Fibroblast of skin of left quadriceps (primary cell): ENCODE data around the gene MAD1L1.

Experiments used
- DNase-seq, 2 experiments: peaks; one replicate each; pipeline ENCODE4 v3.0.0-alpha.2; 2013; ENCODE audit warnings: low read depth in 2 of 2

The MAD1L1 gene

DNA sequence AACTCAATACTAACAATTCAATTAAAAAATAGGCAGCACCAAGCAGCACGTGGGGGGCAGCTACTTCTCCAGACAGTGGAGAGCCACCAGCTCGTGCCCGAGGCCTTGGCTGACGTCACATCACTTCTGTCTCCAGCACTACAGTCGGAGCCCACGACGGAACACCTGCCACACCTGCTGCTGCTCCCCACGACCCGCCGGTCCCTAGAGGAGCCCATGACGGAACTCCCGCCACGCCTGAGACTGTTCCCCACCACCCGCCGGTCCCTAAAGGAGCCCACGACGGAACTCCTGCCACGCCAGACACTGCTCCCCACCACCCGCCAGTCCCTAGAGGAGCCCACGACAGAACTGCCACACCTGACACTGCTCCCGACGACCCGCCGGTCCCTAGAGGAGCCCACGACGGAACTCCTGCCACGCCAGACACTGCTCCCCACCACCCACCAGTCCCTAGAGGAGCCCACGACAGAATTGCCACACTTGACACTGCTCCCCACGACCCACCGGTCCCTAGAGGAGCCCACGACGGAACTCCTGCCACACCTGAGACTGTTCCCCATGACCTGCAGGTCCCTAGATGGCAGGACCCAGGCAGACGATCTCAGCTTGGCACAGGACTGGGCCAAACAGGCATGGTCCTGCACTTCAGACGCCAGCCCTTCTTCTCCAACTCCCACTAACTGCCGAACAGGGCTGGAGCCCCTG lies 304.7 kb downstream of the MAD1L1 start:
- DNase-seq: no peak

DNA sequence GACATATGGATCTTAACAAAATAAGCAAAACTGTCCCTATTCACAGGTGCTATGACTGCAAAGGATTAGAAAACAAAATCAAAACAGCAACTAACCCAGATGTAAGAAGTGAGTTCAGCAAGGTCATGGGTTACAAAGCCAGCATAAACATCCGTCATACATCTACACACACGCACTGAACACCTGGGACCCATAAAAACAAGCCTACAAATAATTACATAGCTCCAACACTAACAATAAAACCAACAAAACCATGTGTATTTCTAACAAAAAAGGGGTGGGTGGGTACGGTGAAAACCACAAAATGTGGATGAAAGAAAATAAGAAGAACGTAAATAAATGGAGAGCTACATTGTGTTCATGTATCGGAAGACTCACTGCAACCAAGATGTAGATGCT lies 305.8 kb downstream of the MAD1L1 start:
- no peak for DNase-seq

DNA sequence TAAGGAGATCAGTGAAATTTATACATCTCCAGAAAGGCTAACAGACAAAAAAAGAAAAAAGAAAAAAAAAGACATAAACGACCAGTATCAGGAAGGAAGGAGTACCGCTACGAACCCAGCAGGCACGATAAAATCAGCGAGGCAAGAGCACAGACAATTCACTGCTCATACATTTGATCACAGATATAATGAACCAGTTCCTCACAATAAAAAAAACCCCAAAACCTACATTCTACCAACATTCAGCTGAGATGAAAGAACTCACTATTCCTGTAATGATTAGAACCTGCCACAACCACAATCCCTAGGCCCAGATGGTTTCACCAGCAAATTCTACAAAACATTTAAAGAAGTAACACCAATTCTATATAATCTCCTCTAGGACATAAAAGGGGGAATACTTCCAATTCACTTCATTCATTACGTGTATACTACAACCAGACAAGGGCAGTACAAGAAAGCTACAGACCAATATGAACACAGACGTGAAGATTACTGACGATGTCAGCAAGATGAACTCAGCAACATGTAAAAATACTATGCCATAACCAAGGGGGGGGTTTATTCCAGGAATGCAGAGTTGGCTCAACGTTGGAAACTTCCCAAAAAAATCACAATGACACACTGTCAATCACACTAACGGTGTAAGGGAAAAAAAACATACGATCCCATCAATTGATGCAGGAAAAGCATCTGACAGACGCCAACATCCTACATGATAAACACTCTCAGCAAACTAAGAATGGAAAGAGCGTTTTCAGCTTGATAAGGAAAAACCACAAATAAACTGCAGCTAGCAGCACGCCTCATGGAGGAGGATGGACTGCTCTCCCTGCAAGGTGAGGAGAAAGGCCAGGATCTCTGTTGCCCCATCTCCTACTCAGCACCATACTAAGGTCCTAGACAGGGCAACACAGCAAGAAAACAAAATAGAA lies 306.5 kb downstream of the MAD1L1 start:
- DNase-seq: no peak

DNA sequence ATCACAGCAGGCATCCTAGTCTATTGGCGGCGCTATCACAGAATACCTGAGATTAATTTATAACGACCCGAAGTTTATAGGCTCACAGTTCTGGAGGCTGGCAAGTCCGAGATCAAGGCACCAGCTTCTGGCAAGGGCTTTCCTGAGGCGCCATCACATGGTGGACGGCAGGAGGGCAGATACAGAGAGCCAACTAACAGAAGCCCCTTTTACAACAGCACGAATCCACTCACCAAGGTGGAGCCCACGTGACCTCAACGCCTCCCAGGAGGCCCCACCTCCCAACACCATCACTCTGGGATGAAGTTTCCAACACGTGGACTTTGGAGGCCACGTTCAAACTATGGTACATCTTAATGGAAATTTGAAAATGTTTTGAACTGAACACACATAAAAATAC lies 307.4 kb downstream of the MAD1L1 start:
- no peak for DNase-seq

DNA sequence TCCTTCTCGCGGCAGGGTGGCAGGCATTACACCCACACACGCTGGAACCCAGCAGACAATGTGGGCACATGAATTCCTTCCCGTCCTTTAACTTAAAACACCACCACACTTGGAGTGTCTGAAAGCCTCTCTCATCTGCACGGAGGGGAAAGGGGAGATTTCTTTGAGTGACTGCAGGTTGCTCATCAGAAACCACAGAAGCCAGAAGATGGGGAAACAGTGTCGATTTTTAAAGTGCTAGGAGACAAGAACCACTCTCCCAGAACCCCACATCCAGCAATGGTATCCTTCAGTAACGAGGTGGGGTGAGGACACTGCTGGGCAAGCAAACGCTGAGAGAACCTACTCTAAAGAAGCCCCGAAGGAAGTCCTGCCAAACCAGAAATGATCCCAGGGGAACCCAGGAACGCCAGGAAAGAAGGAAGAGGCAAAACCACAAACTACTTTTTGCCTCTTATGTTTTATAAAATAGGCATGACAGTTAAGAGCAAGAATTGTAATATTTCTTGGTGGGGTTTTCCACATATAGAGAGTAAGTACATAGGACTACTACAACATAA lies 308.4 kb downstream of the MAD1L1 start:
- DNase-seq: peak; percentile 86 to 88

DNA sequence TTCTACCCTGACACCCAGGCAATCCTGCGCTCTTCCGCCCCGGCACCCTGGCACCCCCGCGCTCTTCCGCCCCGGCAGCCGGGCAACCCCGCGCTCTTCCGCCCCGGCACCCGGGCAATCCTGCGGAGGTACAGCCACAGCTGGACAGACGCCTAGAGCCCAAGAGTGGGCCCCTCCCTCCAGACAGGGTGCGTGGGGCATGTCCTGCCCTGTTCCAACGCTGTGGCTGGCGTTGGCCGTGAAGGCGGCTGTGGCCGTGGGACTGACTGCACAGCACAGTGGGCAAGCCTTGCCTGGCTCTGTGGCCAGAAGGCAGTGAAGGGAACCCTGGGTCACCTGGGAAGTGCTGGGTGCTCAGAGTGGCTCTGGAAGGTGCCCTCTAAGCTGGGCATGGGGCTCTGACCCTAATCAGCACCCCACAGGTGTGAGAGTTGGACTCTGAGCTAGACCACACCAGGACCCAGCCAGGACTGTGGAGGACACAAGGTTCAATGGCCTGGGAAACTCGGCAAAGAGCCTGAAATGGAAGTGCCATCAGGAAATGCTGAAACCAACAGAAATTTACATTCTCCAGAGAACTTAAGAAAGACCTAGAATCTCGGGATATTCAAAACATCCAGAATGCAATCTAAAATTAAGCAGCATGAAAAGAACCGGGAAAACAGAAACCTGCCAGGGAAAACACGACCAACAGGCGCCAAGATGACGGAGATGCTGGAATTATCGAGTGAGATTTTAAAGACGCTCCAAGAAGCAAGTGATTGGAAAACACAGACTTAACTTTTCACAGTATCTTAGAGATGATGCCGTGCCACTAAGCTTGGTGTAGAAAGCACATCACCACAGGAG lies 309.1 kb downstream of the MAD1L1 start:
- DNase-seq: no peak

DNA sequence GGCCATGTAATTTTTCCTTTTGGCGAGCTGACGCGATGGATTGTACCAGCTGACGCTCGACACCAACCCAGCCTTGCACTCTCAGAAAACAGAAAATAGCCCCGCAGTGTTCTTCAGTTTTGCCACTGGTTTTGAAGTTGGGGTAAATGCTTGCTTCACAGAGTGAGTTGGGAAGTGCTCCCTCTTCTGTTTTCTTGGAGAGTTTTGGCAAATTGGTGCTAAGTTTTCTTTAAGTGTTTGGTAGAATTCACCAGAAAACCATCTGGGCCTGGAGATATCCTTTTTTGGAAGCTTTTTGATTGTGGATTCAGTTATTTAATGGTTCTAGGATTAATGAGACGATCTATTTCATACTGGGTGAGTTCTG lies 309.9 kb downstream of the MAD1L1 start:
- DNase-seq: no peak

DNA sequence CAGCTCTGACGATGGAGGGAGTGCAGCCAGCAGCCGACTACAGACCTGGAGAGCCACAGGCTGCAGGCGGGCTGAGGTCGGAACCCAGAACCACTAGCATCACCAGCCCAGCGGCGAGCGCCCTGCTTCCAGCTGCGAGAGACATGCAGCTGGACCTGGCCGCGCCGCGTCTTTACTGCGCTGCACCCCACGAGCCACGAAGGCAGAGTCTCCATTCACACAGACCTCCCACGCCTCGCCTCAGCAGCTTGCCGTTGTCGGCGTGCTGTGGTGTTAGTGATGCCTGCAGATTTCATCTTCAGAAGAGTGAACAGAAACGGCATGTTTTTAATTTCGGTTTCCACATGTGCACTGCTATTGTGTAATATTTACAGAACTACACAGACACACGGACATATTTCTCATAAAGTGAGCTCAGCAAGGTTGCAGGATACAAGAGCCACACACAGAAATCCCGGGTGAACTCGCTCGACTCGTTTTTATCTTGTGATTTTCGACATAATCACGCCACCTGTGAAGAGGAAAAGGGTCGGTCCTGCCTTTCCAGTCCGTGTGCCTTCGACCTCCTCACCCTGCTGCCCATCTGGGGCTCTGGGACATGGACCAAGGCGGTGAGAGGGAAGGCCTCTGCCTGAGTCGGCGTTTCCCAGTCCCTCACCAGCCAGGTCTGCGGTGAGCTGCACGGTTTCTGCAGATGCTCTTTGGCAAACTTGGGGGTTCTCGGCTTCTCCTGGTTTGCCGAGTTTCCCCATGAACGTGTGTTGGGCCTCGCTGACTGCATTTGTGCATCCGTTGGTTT lies 310.5 kb downstream of the MAD1L1 start:
- peak; percentile 71 to 75 for DNase-seq

DNA sequence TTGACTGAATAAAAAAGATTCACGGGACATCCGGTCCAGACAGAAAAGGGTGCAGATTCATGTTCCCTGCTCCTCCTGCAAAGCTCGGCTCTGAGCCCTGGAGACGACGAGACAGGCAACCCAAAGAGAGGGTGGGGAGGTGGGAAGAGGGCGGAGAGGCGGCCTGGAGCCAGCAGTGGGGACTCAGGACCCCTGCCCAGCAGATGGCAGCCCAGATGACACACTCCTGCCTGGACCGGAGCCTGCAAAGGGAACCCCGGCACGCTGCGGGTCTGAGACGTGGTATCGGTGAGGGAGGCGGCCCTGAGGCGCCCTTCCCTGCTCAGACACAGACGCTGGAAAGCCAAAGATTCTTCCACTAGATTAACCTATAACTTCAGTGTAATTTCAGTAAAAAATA lies 311.9 kb downstream of the MAD1L1 start:
- no peak for DNase-seq

DNA sequence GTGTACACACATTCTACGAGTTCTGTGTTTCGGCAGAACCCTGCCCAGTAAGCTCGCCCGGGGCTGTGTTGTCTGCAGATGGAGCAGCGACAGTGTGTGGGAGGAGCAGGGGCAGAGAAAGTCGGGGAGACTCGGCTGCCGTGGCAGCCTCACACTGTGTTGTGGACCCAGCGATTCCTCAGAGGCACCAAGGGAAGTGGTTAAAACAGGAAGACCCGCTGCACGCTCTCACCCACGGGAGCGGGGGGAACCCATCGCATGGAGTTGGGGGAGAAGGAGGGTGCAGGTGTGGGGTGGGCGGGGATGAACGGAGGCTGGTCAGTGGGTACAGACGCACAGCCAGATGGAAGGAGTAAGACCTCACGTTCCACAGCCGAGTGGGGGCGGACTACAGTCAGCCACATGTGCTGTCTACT lies 312.5 kb downstream of the MAD1L1 start:
- DNase-seq: no peak

DNA sequence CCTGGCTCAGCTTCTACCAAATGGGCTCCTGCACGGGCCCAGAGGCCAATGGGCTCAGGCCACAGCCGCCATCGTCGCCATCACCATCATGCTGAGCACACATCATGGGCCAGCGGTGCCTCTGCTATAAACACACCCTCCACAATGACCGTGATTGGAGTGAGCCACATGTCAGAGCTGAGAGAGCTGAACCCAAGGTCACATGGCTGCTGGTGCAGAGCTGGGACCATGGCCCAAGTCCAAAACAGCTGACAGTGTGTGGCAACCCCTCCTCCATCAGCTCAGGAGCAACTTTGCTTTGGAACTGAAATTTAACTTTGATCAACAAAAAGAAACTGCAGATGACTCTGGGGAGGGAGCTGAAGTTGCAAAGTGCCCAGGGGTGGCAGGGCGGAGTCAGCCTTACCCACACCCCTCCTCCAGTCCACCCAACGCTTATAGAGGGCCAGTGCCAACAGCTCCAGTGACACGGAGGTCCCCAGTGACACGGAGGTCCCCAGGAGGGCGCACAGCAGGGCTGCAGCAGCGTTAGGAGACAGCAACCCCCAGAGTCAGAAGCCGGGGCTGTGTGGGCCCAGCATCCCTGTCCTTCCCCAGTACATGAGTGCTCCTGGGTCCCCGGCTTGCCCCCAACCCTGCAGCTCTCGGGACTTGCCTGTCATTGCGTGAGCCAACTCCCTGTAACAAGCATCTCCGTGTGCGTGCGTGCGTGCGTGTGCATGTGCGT lies 313.0 kb downstream of the MAD1L1 start:
- DNase-seq: no peak

DNA sequence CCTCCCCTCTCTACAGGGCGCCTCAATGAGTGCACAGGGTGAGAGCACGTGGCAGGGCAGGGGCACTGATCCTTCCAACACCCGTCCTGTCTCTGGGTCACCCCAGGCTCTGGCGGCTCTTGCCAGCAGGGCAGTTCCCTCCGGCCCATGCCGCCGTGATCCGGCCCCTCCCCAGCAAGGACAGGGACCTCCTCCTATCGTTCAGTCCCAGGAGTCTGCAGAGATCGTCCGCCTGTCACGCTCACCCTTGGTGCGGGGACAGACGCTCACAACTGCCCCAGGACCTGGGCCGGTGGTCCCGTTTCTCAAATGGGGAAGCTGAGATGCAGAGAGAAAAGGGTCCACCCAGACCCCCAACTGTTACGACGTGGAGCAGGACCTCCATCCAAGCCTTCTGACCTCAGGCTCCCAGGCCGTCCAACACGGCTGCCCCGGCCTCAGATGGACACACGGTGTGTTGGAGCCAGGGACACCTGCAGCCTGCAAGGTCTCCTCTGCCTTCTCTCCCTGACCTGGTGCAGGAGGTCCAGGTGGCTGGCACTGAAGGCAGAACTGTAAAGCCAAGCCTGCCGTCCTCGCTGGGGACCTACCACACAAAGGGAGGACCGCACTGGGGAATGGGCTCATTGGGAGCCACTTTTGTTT lies 313.7 kb downstream of the MAD1L1 start:
- no peak for DNase-seq

DNA sequence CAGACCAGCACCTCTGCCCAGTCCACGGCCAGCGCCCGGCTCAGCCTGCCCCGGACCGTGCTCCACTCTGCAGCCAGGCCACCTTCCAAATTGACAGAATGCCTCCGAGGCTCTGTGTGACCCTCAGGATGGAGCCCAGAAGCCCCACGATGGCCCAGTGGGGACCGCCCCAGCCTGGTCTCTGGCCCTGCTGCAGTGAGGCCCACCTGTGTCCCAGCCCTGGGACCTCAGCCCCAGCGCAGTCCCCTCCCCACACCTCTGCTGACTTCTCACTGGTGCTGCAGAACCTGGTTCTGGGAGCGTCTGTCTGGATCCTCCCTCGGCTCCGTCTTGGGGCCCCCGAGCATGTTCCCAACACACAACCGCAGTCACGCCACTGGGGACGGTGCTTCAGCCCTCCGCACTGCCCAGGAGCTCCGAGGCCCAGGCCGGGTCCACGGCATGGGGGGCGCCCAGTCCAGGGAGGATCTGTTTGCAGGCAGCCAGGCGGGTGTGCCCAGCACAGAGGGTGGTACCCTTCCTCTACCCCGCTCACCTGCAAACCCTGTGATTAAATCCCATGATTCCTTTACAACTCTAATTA lies 314.6 kb downstream of the MAD1L1 start:
- DNase-seq: no peak

DNA sequence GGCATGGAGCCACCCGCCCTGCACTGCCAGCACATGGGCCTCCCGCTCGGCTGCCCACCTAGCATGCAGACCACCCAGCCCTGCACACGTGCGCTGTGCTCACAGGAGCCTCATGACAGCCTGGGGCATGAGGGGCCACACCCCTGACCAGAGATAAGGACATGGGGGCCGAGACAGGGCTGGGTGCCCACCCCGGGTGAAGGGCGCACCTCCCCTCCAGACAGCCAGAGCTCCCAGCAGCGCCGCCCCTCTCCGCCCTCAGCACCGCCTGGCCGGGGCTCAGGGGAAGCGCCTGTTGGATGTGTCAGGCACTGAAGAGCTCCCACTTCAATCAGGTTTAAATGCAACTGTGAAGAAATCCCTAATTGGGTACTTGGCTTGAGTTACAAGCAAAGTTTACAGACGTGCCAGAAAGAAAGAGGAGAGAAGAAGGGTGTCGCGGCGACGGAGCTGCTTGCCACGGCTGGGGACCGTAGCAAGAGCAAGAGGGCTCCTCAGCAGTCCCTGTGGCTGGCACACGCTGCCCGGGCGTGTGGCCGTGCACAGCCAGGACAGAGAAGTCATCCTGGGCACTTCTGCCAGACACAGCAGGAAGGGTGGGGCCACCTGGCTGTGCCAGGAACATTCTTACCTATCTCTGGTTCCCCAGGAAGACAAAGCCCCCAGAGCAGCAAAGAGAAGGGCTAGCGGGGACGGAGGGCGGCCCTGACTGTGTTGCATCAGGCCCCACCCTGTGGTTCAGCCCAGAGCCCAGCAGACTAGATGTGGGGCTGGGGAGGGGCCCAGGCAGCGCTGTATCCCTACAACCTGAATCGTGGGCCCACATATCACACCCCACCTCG lies 315.3 kb downstream of the MAD1L1 start:
- DNase-seq: peak in 1 of 2 experiments; percentile 29

DNA sequence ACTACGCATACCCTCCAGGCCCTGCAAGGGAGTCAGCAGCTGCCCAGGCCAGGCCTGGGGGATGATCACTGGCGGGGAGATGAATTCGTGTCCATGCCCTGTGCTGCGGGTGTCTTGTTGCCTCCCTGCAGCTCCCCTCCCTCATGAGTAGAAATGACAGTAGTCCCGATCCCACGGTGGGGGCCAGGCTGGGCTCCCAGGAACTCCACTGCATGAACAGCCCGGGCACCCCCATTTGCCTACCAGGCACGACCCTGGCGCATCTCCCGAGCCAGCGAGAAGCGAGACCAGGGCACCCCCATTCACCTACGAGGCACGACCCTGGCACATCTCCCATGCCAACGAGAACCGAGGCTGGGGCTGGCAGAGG lies 316.2 kb downstream of the MAD1L1 start:
- DNase-seq: no peak

DNA sequence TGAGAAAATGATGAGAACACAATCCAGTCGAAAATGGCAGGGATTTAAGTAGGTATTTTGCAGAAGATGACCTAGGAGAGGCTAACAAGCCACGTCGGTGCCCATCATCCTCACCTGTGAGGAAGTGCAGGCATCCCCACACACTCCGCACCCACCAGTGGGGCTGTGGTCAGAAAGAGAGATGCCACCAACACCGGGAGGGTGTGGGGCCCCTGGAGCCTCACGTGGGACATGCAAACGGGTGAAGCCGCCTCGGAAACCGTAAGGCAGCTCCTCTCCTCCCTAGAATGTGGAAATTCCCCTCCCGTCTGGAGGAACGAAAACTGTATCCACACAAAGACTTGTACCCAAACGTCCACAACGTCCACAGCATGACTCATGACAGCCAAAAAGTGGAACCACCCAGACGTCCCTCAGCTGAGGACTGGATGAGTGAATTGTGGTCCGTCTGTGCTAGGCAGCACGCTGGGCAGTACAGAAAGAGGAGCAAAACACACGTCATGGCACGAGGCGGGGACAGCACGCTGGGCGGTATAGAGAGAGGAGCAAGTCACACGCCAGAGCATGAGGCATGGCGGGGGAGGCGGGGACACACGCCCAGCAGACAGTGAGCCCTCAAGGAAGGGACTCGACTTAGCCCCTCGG lies 316.7 kb downstream of the MAD1L1 start:
- DNase-seq: no peak

DNA sequence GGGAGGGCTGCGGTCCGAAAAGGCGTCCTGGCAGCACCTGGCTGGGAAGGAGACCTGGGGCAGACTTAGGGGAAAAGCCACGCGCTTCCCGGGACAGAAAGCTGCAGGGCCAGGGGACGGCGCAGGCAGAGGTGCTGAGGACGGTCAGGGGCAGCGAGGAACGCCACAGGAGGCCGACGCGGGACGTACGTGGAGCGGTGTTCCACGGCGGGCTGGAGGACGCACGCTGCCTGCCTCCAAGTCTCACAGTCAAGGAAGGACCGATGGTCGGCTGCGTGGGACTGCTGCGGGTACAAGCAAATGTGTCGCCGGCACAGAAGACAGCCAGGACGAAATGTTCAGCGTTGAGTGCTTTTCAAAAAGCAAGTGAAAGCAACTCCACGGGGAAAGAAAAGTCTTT lies 317.4 kb downstream of the MAD1L1 start:
- no peak for DNase-seq

DNA sequence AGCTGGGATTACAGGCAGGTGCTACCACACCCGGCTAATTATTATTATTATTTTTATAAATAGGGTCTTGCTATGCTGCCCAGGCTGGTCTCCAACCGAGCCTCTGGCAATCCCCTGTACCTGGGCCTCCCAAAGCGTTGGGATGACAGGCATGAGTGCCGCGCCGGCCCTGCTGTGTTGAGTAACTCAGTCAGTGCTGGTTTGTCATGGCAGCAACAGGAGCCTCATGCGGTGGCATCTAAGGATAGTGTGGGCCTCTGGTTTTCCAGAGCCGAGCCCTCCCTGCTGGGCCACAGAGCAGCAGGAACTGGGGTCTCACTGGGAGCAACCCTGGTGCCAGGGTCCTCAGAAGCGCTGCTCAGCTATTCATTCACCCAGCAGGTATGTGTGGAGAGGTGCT lies 318.0 kb downstream of the MAD1L1 start:
- no peak for DNase-seq
